NT2/D1 (cell line): ENCODE measurements around the gene OTOF.

Experiments
- DNase-seq: peaks from one replicate; pipeline ENCODE4 v3.0.0-alpha.2; 2011; ENCODE audit warnings: low read depth, low spot score
- H3K27me3 ChIP-seq: 2 replicates; pipeline ENCODE4 v1.6.0; 2011; ENCODE audit warnings: mild to moderate bottlenecking; ENCODE audit not compliant: insufficient read length, insufficient read depth
- H3K36me3 ChIP-seq: 2 replicates; pipeline ENCODE4 v1.6.1; 2011; ENCODE audit warnings: mild to moderate bottlenecking, low read length, mixed read lengths; ENCODE audit not compliant: insufficient read depth, insufficient read length
- H3K4me1 ChIP-seq: 2 replicates; pipeline ENCODE4 v1.5.1; 2011; ENCODE audit not compliant: insufficient read depth, insufficient read length
- H3K4me3 ChIP-seq: 2 replicates; pipeline ENCODE4 v1.5.1; 2011; ENCODE audit warnings: low read depth; ENCODE audit not compliant: insufficient read length
- H3K9ac ChIP-seq: 2 replicates; pipeline ENCODE4 v1.6.0; 2011; ENCODE audit warnings: low read depth; ENCODE audit not compliant: insufficient read length
- H3K9me3 ChIP-seq: 2 replicates; pipeline ENCODE4 v1.5.1; 2011; ENCODE audit warnings: mild to moderate bottlenecking, low read length; ENCODE audit not compliant: insufficient read depth
- SUZ12 ChIP-seq: IDR thresholded peaks from 2 replicates; pipeline ENCODE4 v1.6.1; 2011; ENCODE audit not compliant: insufficient read length, insufficient read depth; ENCODE audit errors: extremely low read depth
- YY1 ChIP-seq: IDR thresholded peaks from 2 replicates; pipeline ENCODE4 v1.6.1; 2011; ENCODE audit not compliant: insufficient read length, insufficient read depth
- ZNF274 ChIP-seq: IDR thresholded peaks from 2 replicates; pipeline ENCODE4 v1.6.1; 2011; ENCODE audit warnings: mild to moderate bottlenecking, low read depth, low read length

The OTOF gene

DNA sequence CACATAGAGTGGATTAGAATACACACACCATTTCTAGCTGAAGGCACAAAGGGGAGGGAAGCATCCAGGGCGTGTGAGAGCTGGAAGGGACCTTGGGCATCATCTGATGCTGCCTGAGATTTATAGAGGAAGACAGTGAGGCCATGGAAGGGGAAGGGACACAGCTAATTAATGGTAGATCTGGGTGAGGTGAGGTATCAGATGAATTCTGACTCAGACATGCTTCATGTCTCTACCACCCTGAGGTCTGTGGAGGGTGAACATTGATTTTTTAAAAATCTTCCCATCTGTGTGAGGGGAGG, 42.2 kb upstream of the OTOF start:
- TF ChIP-seq YY1 (no peak), SUZ12 (no peak), ZNF274 (no peak)
- Histone ChIP-seq H3K27me3 (no peaks in the 10 kb centered on the region), H3K9ac (no peak overlapping the region)

DNA sequence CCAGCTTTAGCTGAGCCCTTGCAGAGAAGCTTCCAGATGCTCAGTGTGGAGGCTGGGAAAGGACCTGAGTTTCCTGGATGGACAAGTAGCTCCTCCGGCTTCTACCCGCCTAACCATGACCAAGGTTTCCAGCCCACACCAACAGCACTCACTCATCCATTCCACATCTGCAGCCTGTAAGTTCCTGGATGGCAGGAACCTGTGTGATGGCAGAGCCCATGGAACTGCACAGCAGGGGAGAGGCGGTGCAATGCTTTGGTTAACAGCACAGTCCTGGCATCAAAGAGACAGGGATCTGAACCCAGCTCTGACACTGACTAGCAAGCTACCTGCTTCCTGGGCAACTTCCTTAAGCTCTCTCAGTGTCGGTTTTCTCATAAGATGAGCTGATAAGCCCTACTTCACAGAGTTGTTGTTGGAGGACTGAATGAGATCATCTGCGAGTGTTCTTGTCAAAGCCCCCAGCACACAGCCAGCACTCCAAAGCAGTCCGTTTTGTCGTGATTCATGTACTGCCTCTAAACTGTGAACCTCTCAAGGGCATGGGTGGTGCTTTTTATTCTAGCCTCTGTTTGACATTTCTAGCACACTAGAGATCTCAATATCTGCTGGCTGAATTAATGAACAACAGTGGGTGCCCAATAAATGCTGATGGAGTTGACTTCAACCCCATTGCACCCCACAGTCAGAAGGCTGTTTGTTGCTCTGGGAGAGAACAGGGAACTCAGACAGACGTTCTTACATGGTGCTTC, 41.6 kb upstream of the OTOF start:
- no peaks in the 10 kb centered on the region for H3K36me3 ChIP-seq
- H3K4me1 ChIP-seq, result peaks cover 8% of the 10 kb centered on the region
- no peaks in the 10 kb centered on the region for H3K9me3 ChIP-seq
- DNase-seq, result no peak
- H3K9ac ChIP-seq, result no peak overlapping the region
- H3K27me3 ChIP-seq, result no peaks in the 10 kb centered on the region
- TF ChIP-seq ZNF274, result no peak
- H3K4me3 ChIP-seq, result no peak overlapping the region

More for the DNA sequence above, 42.2 kb upstream of the OTOF start:
- DNase-seq, result no peak
- Histone ChIP-seq H3K4me1 (peaks cover 8% of the 10 kb centered on the region), H3K4me3 (no peak overlapping the region), H3K36me3 (no peaks in the 10 kb centered on the region), H3K9me3 (no peaks in the 10 kb centered on the region)

DNA sequence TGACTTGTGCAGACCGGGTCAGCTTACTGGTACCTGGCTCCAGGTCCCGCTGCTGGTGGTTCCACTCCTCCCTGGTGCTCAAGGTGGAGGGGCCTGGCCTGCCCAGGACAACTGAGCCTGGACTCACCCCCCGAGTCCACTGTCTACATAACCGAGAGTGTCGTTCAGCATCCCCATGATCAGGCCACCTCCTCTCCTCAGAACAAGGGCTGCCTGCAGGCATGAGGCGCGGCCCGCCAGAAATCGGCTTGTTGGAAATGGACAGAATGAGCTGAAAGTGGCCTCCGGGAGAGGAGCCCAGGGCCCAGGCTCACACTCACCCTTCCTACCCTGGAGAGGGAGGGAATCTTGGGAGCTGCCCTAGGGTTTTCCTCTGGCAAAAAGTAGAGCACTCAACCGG, 38.9 kb upstream of the OTOF start:
- no peak overlapping the region for H3K9ac ChIP-seq
- no peaks in the 10 kb centered on the region for H3K9me3 ChIP-seq
- no peak for DNase-seq
- TF ChIP-seq YY1 (no peak), ZNF274 (no peak), SUZ12 (no peak)
- H3K4me1 ChIP-seq, result peaks cover 5% of the 10 kb centered on the region
- H3K4me3 ChIP-seq, result no peak overlapping the region
- no peaks in the 10 kb centered on the region for H3K36me3 ChIP-seq
- no peaks in the 10 kb centered on the region for H3K27me3 ChIP-seq

DNA sequence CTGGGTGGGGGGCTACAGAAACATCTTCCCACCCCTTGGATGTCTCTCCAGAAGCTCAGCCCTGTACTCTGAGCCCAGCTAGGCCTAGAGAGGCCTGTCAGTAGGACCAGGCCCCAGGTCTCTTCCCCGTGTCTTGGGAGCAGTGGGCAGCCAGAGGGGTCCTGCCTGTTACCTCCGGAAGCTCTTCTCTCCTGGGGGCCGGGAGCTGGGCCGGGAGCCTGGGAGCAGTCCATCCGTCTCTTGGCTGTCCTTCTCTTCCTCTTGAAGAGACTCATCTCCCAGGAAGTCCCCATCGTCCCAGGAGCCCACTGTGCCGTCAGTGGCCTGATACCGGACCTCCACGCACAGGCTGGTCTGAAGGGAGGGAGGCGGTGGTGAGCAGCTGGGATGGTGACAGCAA, 38.3 kb upstream of the OTOF start:
- Histone ChIP-seq H3K27me3 (no peaks in the 10 kb centered on the region), H3K9me3 (no peaks in the 10 kb centered on the region), H3K4me1 (peaks cover under 1% of the 10 kb centered on the region), H3K36me3 (no peaks in the 10 kb centered on the region), H3K4me3 (no peak overlapping the region), H3K9ac (no peak overlapping the region)
- DNase-seq, result no peak
- TF ChIP-seq ZNF274, result no peak
- TF ChIP-seq SUZ12, result no peak
- no peak for TF ChIP-seq YY1

DNA sequence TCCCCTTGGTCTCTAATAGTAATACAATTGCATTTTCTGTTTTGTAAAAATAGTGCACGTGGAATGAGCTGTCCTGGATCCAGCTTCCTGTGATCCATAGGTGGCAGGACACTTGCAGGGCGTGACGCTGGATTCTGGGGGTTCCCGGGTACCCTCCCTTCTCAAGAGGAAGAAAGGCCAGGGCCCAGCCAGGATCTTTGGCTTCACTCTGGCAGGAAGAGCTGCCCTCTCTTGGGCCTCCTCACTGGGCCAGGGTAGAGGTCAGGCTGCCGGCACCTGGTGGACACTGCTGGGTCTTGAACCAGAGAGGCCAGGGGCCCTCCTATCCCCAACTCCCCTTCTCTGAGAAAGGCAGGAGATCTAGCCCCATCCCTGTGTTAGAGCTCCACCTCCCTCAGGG, 37.8 kb upstream of the OTOF start:
- DNase-seq, result no peak
- Histone ChIP-seq H3K9ac (no peak overlapping the region), H3K4me1 (no peaks in the 10 kb centered on the region), H3K9me3 (no peaks in the 10 kb centered on the region), H3K4me3 (no peak overlapping the region), H3K36me3 (no peaks in the 10 kb centered on the region), H3K27me3 (no peaks in the 10 kb centered on the region)
- no peak for TF ChIP-seq YY1
- no peak for TF ChIP-seq ZNF274
- TF ChIP-seq SUZ12, result no peak

DNA sequence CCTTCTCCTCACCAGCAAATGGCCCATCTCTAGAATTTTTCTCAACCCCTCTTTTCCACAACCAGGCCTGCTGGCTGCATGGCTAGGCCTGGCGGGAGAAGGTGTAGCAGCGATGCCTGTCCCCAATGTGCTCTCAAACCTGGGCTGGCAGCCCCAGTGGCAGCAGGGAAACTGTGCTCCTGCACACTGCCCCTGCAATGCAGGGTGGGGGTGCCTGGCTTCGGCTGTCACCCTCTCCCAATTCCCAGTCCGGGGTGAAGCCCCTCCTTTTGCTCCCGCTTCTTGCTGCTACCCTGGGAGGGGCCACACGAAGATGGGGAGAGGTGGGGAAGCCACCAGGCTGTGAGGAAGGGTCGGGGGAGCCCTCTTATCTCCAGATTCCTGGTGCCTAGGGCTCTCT, 36.1 kb upstream of the OTOF start:
- DNase-seq, result no peak
- no peaks in the 10 kb centered on the region for H3K36me3 ChIP-seq
- H3K27me3 ChIP-seq, result no peaks in the 10 kb centered on the region
- no peaks in the 10 kb centered on the region for H3K9me3 ChIP-seq
- TF ChIP-seq SUZ12 (no peak), ZNF274 (no peak), YY1 (no peak)
- H3K9ac ChIP-seq, result no peak overlapping the region
- H3K4me1 ChIP-seq, result no peaks in the 10 kb centered on the region
- no peak overlapping the region for H3K4me3 ChIP-seq

DNA sequence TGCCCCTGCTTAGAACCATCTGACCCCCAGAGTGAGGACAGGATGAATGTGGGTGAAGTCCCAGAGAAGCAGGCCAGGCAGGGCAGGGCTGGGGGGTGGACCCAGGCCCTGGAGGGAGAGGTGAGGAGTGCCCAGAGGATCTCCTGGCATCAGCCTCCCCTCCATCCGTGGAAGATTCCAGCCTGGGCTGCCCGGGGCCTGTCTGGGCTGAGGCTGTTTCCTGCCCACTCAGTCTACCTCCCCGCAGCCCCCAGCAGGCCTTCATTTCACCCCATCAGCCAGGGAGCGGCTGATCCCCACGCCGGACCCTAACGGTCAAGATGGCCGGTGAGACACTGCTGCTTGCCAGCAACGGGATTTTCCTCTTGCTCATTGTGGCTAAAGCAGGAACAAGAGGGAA, 35.3 kb upstream of the OTOF start:
- Histone ChIP-seq H3K36me3 (no peaks in the 10 kb centered on the region), H3K9me3 (no peaks in the 10 kb centered on the region), H3K27me3 (no peaks in the 10 kb centered on the region), H3K9ac (no peak overlapping the region), H3K4me1 (no peaks in the 10 kb centered on the region), H3K4me3 (no peak overlapping the region)
- DNase-seq, result no peak
- TF ChIP-seq ZNF274 (no peak), YY1 (no peak), SUZ12 (no peak)
